ENCODE results near the gene CDT1.

DNA sequence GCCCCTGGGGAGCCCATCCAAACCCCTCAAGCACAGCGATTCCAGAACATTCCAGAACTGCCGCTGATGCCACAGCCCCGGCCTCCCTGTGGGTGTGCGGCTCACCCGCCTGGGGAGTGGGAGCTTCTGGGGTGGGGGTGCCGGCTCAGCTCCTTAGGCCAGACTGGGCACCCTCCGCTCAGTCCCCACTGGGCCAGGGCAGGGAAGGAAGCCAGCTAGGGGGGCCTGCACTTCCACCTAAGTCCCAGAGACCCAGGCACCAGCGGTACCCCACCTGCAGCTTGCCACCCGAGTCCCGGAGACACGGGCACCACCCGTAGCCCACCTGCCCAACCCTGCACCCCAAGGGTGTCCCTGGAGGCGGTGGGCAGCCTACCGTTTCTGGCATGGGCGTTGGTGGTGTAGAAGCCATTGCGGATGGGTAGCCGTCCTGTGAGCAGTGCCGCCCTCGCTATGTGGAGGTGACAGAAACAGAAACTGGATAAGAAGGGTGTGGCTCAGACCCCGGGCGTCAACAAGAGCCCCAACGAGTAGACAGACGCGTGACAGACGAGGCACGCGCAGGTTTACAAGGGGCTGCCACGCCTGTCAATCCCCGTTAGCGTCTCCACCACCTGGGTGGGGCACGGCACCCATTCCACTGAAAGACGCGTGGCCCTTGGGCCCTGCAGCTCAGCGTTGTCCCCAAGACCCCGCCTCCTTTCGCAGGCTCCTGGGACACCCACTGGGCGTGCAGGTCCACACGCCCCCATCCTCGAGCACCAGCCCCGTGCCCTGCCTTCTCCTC lies 38.1 kb downstream of the CDT1 start:
- TF ChIP-seq POLR2A (IDR thresholded peaks at IDR 0.05; ENCODE audit: low read depth), result no peak
- no peak for TF ChIP-seq CTCF (IDR thresholded peaks at IDR 0.05)
- TF ChIP-seq EP300 (IDR thresholded peaks at IDR 0.05), result no peak

All from esophagus muscularis mucosa (tissue), 4 donors.